Hypothalamus (tissue), 51 donors: ENCODE results near the gene OSBPL10.
"Not testable (repeated sequence)": the region's sequence is repeated elsewhere in the genome, so short reads cannot be mapped to it uniquely, and the experiment has no call there.

Source experiments
- DNase-seq, 51 donors: peaks; one replicate each; lab custom pipeline; 2025; lab: John Stamatoyannopoulos, UW

The OSBPL10 gene

DNA sequence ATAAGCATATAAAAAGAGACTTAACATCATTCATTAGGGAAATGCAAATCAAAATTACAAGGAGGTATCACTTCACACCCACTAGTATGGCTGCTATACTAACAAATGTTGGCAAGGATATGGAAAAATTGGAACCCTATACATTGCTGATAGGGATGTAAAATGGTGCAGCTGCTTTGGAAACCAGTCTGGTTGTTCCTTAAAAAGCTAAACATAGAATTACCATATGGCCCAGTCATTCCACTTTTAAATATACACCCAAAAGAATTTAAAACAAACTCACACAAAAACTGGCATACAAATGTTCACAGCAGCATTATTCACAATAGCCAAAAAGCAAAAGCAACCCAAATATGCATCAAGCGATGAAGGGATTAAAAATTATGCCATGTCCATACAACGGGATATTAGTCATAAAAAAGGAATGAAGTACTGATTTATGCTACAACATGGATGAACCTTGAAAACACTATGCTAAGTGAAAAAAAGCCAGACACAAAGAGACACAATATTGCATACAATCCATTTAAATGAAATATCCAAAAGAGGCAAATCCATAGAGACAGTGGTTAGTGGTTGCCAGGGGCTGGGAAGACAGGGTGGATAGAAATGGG, 118.3 kb downstream of the OSBPL10 start:
- no peak for DNase-seq

- DNase-seq = no peak
Observed at GRCh38 chr3:31861826-31862225, 119.2 kb downstream of the OSBPL10 start.

DNA sequence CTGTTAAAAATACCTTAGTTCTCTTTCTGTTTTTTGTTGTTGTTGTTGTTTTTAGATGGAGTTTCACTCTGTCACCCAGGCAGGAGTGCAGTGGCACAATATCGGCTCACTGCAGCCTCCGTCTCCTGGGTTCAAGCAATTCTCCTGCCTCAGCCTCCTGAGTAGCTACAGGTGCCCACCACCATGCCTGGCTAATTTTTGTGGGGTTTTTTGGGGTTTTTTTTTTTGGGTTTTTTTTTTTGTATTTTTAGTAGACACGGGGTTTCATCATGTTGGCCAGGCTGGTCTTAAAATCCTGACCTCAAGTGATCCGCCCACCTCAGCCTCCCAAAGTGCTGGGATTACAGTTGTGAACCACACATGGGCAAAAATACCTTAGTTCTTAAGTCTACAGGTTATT, 120.4 kb downstream of the OSBPL10 start:
- not testable (repeated sequence) for DNase-seq

DNA sequence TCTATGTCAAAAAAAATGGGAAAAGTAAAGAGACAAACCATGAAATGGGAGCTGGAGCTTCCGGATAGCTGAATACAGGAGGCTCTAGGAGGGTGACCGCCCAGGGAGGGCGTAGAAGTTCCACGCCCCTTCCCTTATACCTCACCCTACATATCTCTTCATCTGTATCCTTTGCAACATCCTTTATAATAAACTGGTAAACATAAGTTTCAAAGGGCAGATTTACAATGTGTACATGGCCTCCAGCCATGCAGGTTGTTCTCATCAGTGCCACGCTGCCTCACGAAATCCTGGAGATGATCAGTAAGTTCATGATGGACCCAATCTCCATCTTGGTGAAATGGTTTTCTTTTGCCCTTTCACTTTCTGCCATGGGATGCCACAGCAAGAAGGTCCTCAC, 121.8 kb downstream of the OSBPL10 start:
- no peak for DNase-seq

DNA sequence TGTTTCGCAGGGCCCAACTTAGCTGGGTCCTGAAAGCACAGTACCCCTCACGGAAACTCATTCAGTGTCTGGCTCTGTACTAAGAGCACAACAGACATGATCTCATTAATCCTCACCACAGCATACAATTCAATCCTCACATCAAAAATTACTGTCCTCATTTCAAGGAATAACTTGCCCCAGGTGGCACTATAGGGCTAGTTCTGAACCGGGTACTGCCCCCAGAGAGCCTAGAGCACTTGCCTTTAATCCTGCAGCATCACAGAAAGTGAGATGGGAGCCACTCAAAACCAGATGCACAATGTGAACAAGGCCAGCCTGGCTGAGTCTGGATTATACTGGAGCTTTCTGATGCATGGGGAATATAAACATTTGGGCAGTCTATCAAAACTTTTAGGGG, 122.6 kb downstream of the OSBPL10 start:
- no peak for DNase-seq

GRCh38 chr3:31853580-31853979, 127.5 kb downstream of the OSBPL10 start:
- no peak for DNase-seq

DNA sequence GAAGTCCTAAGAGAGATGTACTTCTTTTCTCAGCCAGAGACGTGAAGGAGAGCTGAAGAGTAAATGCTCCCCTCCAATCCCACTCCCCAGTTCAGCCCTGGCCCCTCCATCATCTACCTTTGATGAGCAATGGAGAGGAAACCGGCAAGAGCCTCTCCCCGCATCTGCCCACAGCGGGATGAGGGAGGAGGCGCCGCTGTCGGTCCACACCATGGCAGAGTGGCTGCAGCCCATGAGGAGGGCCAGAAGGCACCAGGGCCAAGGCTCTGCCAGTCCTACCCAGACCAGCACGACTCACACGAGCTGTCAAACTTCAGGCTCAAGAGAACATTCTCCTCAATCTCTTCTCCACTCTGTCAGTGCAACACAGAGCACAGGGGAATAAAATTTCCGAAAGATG, 129.8 kb downstream of the OSBPL10 start:
- DNase-seq = no peak

DNA sequence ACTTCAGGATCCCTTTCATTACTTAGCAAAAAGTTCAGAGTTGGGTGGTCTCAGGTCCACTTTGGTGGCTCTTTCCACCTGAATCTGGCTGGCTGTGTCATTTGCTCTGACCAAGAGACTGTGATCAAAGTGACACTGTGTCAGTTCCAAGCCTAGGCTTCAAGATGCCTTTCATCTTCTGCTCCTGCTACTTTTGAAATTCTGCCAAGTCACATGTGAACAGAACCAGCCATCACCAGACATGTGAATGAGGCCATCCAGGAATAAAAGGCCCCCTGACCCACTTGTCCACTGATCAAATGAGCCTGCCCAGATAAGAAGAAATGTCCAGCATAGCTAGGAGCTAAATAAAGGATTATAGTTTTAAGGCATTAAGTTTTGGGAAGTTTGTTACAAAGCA, 132.2 kb downstream of the OSBPL10 start:
- no peak for DNase-seq

DNA sequence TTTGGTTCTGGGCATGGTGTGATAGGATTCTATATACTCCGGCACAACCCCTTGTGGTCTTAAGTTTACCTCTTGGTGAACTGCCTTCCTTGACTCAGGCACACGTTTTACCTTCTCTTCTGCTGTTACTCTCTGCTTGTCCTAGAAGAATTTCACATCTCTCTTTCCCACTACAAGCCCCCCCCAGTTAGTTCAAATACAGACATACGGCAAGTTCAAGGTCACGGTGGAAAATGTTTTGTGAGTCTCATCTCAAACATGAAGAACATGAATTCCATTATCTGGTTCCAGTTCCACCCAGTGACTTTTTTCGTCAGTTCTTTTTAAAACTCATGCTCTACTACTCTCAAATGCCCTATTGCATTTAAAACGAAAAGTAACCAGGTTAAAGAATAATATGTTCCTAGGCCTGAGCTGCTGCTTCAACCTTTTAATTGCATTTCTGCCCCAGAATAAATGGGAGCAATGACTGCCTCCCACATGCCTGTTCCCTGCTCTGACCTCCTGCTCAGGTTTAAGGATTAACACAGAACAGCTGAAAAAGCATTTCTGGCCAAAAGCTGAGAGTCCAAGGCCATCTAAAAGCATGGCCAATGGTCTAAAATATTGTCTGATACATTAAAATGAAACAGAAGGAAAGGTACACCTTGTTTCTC, 132.8 kb downstream of the OSBPL10 start:
- no peak for DNase-seq

DNA sequence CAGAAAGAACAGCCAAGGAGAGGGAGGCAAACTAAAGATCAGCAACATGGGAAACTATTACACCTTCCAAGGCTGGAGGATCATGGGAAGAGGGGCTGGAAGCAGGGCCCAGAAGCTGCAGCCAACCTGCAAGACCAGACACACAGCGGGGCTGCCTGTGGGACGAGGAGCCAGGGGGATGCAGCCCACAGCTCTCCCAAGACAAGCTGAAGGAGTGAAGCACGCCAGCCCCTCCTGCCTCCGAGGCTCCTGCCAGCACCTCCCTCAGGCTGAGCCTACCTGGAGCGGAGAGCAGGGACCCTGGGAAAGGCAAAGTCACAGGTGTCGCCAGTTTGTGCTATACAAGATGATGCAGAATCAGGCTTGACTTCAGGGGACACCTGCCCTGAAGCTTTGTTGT, 133.3 kb downstream of the OSBPL10 start:
- no peak for DNase-seq

DNA sequence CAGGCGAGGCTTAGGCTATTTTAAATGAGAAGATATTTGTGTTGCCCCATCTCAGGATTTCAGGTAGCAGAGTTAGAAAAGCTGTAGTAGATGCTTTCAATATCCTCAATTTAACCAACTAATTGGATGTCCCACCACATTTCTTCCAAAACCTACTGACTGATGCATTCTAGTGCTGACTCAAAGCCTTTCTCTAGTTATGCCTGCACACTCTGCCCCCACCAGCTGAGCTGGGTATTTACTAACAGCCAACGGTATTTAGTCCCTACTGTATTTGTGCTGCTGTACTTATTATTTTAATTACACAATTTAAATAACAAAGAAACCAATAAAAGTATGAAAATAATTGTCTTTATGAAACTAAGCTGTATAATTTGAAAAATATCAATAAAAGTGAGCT, 139.5 kb downstream of the OSBPL10 start:
- no peak for DNase-seq

DNA sequence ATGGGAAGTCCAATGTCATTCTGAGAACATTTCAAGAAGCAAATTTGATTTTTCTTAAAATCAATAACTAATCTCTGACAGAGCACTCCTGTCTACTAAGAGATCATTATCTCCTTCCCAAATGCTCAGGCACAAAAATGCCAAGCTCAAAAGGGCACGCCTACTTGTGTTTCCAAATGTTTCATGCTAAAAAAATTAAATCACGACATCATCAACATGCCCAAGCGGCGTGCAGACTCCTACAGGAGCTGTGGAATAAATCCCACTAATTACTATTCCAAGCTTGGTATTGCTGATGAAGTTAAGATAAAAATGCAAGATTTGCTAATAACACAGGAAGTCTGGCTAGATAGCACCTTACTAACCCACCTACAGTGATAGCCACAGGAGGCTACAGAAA, 140.8 kb downstream of the OSBPL10 start:
- DNase-seq = no peak

- no peak for DNase-seq
Observed at GRCh38 chr3:31839144-31839917, 141.7 kb downstream of the OSBPL10 start.

GRCh38 chr3:31836131-31837075, 144.7 kb downstream of the OSBPL10 start:
- no peak for DNase-seq

- no peak for DNase-seq
Observed at GRCh38 chr3:31833391-31834190, 147.5 kb downstream of the OSBPL10 start.

DNA sequence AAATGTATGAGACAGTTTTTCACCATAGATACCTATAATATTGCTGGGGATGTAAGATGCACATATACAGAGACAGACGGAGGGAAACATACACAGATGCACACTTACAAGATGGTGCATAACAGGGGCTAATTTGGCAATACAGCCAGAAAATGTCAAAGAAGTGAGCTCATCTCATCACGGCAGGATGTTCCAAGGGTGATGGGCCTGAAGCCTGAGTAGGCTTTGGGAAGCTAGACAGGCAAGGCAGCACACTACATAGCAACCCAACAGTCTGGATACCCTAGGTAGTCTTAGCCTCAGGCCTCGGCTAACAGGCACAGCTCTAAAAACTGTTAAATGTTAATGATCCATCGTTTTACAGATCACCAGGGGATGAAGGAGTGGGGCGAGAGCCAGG, 148.5 kb downstream of the OSBPL10 start:
- no peak for DNase-seq

GRCh38 chr3:31831591-31831990, 149.5 kb downstream of the OSBPL10 start:
- DNase-seq = no peak

- DNase-seq = no peak
Observed at GRCh38 chr3:31829826-31830426, 151.1 kb downstream of the OSBPL10 start.

GRCh38 chr3:31829010-31829409, 152.1 kb downstream of the OSBPL10 start:
- no peak for DNase-seq

DNA sequence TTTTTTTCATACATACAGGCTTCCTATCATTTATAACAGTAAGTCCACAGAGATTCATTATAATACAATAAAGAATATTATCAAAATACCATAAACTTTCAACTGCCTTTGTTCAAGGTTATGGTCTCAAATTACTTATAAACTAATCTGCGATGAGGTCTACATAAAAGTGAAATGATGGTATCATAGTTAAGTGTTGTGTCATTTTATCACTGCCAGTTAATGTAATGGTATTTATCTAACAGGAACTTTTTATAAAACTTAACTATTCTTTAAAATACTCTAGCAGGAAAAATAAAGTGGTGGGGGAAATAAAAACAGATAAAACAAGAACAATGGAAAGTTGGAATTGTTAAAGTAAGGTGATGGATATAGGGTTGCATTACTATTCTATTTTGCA, 153.1 kb downstream of the OSBPL10 start:
- no peak for DNase-seq
